KMS-11 (cell line): Measurements from ENCODE around the gene FLT4.

Experiments used
- H2AFZ ChIP-seq: fragments of 200-600 bp; sonication (generic); 2 replicates; pipeline ENCODE4 v1.6.1; 2016; ENCODE audit warnings: antibody characterized with exemption, mixed run types, low read depth
- H3K27ac ChIP-seq: fragments of 200-600 bp; sonication (generic); 2 replicates; pipeline ENCODE4 v1.6.1; 2016; ENCODE audit warnings: mild to moderate bottlenecking, mixed run types
- H3K27me3 ChIP-seq: fragments of 200-600 bp; sonication (generic); 2 replicates; pipeline ENCODE4 v1.6.1; 2017; ENCODE audit warnings: mild to moderate bottlenecking, low read depth, mixed run types, moderate library complexity; ENCODE audit not compliant: insufficient read depth
- H3K36me3 ChIP-seq: fragments of 200-600 bp; sonication (generic); 2 replicates; pipeline ENCODE4 v1.6.1; 2017; ENCODE audit warnings: mild to moderate bottlenecking, mixed run types; ENCODE audit not compliant: insufficient read depth
- H3K4me1 ChIP-seq: fragments of 200-600 bp; sonication (generic); 2 replicates; pipeline ENCODE4 v1.6.1; 2016; ENCODE audit warnings: mild to moderate bottlenecking, low read depth, mixed run types; ENCODE audit not compliant: poor library complexity, severe bottlenecking
- H3K4me2 ChIP-seq: fragments of 200-600 bp; sonication (generic); 2 replicates; pipeline ENCODE4 v1.7.0; 2016; ENCODE audit warnings: mild to moderate bottlenecking, mixed run types
- H3K4me3 ChIP-seq: fragments of 200-600 bp; sonication (generic); IDR thresholded peaks from 2 replicates; pipeline ENCODE4 v1.6.1; 2017; ENCODE audit warnings: low read depth, low read length, mixed read lengths; ENCODE audit not compliant: insufficient read depth
- H3K79me2 ChIP-seq: fragments of 200-600 bp; sonication (generic); 2 replicates; pipeline ENCODE4 v1.6.1; 2016; ENCODE audit warnings: low read depth, mixed run types; ENCODE audit not compliant: insufficient read depth
- H3K9ac ChIP-seq: fragments of 200-600 bp; sonication (generic); 2 replicates; pipeline ENCODE4 v1.6.1; 2016; ENCODE audit warnings: mild to moderate bottlenecking, mixed run types
- H4K20me1 ChIP-seq: fragments of 200-600 bp; sonication (generic); 2 replicates; pipeline ENCODE4 v1.6.1; 2016; ENCODE audit warnings: mild to moderate bottlenecking, mixed run types; ENCODE audit not compliant: insufficient read depth
- CTCF ChIP-seq: fragments of 200-600 bp; sonication (generic); conservative IDR thresholded peaks from 2 replicates; pipeline ENCODE4 v1.6.1; 2017; ENCODE audit warnings: low read depth, mild to moderate bottlenecking, antibody characterized with exemption, low read length, moderate library complexity, mixed read lengths

The FLT4 gene

GRCh38 chr5:180646289-180646962 is 3.0 kb downstream of the FLT4 start:
- H3K36me3 ChIP-seq, result no peaks in the 10 kb centered on the region
- H4K20me1 ChIP-seq, result no peaks in the 10 kb centered on the region
- TF ChIP-seq CTCF, result no peak
- H2AFZ ChIP-seq, result no peak overlapping the region
- no peak overlapping the region for H3K4me3 ChIP-seq
- no peak overlapping the region for H3K27ac ChIP-seq
- H3K4me2 ChIP-seq, result no peak overlapping the region
- 0 out of 2 replicates have a peak, but pooled peaks cover 5% of the 10 kb centered on the region for H3K27me3 ChIP-seq
- H3K9ac ChIP-seq, result no peak overlapping the region
- no peaks in the 10 kb centered on the region for H3K4me1 ChIP-seq
- no peaks in the 10 kb centered on the region for H3K79me2 ChIP-seq

- TF ChIP-seq CTCF, result no peak
- Histone ChIP-seq H4K20me1 (no peaks in the 10 kb centered on the region), H3K79me2 (no peaks in the 10 kb centered on the region), H3K4me3 (no peak overlapping the region), H3K27me3 (peaks cover 7% of the 10 kb centered on the region; the same call in 1 of the 2 replicates), H3K9ac (no peak overlapping the region), H3K4me2 (no peak overlapping the region), H2AFZ (no peak overlapping the region), H3K27ac (no peak overlapping the region), H3K4me1 (no peaks in the 10 kb centered on the region), H3K36me3 (no peaks in the 10 kb centered on the region)
Measured at GRCh38 chr5:180645274-180646204, 3.9 kb downstream of the FLT4 start.

GRCh38 chr5:180644825-180645273 is 4.6 kb downstream of the FLT4 start:
- peaks cover 8% of the 10 kb centered on the region; the same call in 1 of the 2 replicates for H3K27me3 ChIP-seq
- no peak overlapping the region for H3K4me3 ChIP-seq
- H3K9ac ChIP-seq, result no peak overlapping the region
- no peak overlapping the region for H2AFZ ChIP-seq
- no peak for TF ChIP-seq CTCF
- no peaks in the 10 kb centered on the region for H4K20me1 ChIP-seq
- no peaks in the 10 kb centered on the region for H3K36me3 ChIP-seq
- H3K4me1 ChIP-seq, result no peaks in the 10 kb centered on the region
- no peak overlapping the region for H3K27ac ChIP-seq
- H3K79me2 ChIP-seq, result no peaks in the 10 kb centered on the region
- no peak overlapping the region for H3K4me2 ChIP-seq

- Histone ChIP-seq H2AFZ (no peak overlapping the region), H3K4me3 (no peak overlapping the region), H4K20me1 (no peaks in the 10 kb centered on the region), H3K4me2 (no peak overlapping the region), H3K4me1 (no peaks in the 10 kb centered on the region), H3K27me3 (peaks cover 8% of the 10 kb centered on the region; the same call in 1 of the 2 replicates), H3K79me2 (no peaks in the 10 kb centered on the region), H3K9ac (no peak overlapping the region), H3K27ac (no peak overlapping the region), H3K36me3 (no peaks in the 10 kb centered on the region)
- no peak for TF ChIP-seq CTCF
Measured at GRCh38 chr5:180644129-180644824, 5.1 kb downstream of the FLT4 start.
